ENCODE data around the gene MOGAT3. TPM values are rescaled to one million over a fixed set of nuclear protein-coding genes. Genes with fewer than 3 reads are reported as not detected.

MOGAT3 gene
- total and polyA plus RNA-seq, 2 of the 4 experiments (the other 2 are of a cell fraction) = not detected

DNA sequence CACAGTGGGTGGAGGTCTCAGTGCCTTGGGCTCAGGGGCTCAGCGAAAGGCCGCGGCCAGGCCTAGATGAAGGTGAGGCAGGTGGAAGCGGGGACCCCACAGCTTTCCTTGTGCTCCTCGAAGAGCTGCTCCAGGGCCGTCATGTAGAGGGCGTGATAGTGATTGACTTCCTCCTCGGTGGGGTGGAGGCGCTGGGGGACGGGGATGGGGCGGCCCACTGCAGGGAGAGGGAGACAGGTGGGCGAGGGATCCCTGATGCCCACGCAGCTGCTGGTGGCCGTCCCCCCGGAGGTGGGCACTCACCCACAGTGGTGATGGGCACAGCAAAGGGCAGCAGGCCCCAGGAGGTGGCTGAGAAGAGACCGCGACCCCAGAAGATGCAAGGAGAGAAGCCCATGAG, 5.0 kb downstream of the MOGAT3 start:
- Histone ChIP-seq H3K79me1 (ENCODE audit: low read depth in 1 of 2, low read length in 2 of 2) (no peaks in the 10 kb centered on the region), H3K27me3 (ENCODE audit: control insufficient read depth, insufficient read depth, low read length) (peaks cover 24% of the 10 kb centered on the region), H2BK20ac (ENCODE audit: low read depth, low read length) (no peak overlapping the region), H2AFZ (replicated peaks; ENCODE audit: low read length, poor library complexity) (no peak overlapping the region), H3K27ac (ENCODE audit: insufficient read depth, low read length) (no peak overlapping the region), H2AK5ac (ENCODE audit: low read depth, low read length) (no peak overlapping the region), H3K14ac (replicated peaks; ENCODE audit: low read depth, low read length) (no peak overlapping the region), H4K5ac (ENCODE audit: low read depth, low read length) (no peak overlapping the region), H3K4me2 (ENCODE audit: low read depth, low read length) (no peak overlapping the region), H3K9me1 (ENCODE audit: insufficient read depth, low read length) (no peaks in the 10 kb centered on the region; the same call in 1 of the 2 replicates), H2BK120ac (ENCODE audit: low read depth, low read length) (no peak overlapping the region), H3K9ac (ENCODE audit: low read depth, low read length) (no peak overlapping the region), H3K4me3 (ENCODE audit: insufficient read depth, low read depth, low read length) (no peak overlapping the region), H4K8ac (ENCODE audit: low read depth in 2 of 2, low read length in 2 of 2) (no peak overlapping the region), H4K91ac (ENCODE audit: insufficient read depth, low read depth, low read length) (no peak overlapping the region), H2BK15ac (ENCODE audit: low read depth, low read length) (no peak overlapping the region), H2BK5ac (ENCODE audit: low read depth, low read length, poor library complexity, severe bottlenecking) (no peak overlapping the region), H2AK9ac (replicated peaks; ENCODE audit: low read depth, low read length, poor library complexity) (no peak overlapping the region), H3K9me3 (ENCODE audit: control insufficient read depth, insufficient read depth, low read length) (0 out of 2 replicates have a peak, but pooled peaks cover 2% of the 10 kb centered on the region), H3K36me3 (ENCODE audit: control insufficient read depth, insufficient read depth, low read length) (no peaks in the 10 kb centered on the region), H4K20me1 (ENCODE audit: insufficient read depth, low read length) (no peaks in the 10 kb centered on the region), H3K4me1 (ENCODE audit: control insufficient read depth, insufficient read depth, low read length) (no peaks in the 10 kb centered on the region), H3K4ac (ENCODE audit: low read depth, low read length) (no peak overlapping the region), H3K56ac (ENCODE audit: extremely low read depth, insufficient read depth, low read length) (no peak overlapping the region), H3K23ac (ENCODE audit: low read depth, low read length) (no peak overlapping the region), H3K18ac (ENCODE audit: low read depth, low read length) (no peak overlapping the region)
- ATAC-seq (ENCODE audit: low read depth) (no peak), DNase-seq (no peak)
- BruUV-seq (replicated peaks) = no TSS peak
- intact Hi-C loops (cut with micrococcal nuclease) = no loop called here
- dilution Hi-C loops (cut with HindIII; ENCODE audit: low sequenced_read_pairs, unreplicated experiment) = no loop called here
- WGBS, 2 experiments (ENCODE audit: extremely low coverage in 2 of 2, insufficient read length in 1 of 2) = 72% methylated on average over 9 of the region's 17 CpGs; no CpG with 5 or more reads in 1 of the 2 experiments
- CTCF ChIA-PET = interaction anchor here (0.5 kb wide), 1 partner anchor 39 kb away, joined by 3 read pairs; no protein-coding TSS in a partner anchor
- TF ChIP-seq RFX5 (IDR thresholded peaks at IDR 0.05; ENCODE audit: low read depth, low read length) = no peak
- TF ChIP-seq, protein P1, sequence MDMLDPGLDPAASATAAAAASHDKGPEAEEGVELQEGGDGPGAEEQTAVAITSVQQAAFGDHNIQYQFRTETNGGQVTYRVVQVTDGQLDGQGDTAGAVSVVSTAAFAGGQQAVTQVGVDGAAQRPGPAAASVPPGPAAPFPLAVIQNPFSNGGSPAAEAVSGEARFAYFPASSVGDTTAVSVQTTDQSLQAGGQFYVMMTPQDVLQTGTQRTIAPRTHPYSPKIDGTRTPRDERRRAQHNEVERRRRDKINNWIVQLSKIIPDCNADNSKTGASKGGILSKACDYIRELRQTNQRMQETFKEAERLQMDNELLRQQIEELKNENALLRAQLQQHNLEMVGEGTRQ (IDR thresholded peaks at IDR 0.05; ENCODE audit: low read depth, low read length) = no peak
- TF ChIP-seq MAFK (IDR thresholded peaks at IDR 0.05; ENCODE audit: low read depth, low read length) = no peak
- TF ChIP-seq SMC3 (IDR thresholded peaks at IDR 0.05; ENCODE audit: low read depth, low read length) = no peak
- TF ChIP-seq NFE2L2 (IDR thresholded peaks at IDR 0.05; ENCODE audit: low read depth, low read length) = no peak
- TF ChIP-seq POLR2A (IDR thresholded peaks at IDR 0.05; ENCODE audit: low read depth, low read length) = no peak
- TF ChIP-seq RAD21 (IDR thresholded peaks at IDR 0.05; ENCODE audit: low read length) = no peak
- no peak for TF ChIP-seq MXI1 (IDR thresholded peaks at IDR 0.05; ENCODE audit: borderline replicate concordance, low read depth, low read length)
- TF ChIP-seq CHD1 (IDR thresholded peaks at IDR 0.05; ENCODE audit: low read depth, low read length) = no peak
- in situ Hi-C loops (cut with MboI; ENCODE audit: low sequenced_read_pairs) = no loop called here
- POLR2A ChIA-PET (ENCODE audit: unreplicated experiment) = no interaction called here

Data from IMR-90 (cell line).